Breast epithelium (tissue), 3 donors: ENCODE data around the gene ZSWIM1.

ENCODE experiments used
- CTCF ChIP-seq, 3 donors: fragments of 450-650 bp; IDR thresholded peaks; one replicate each; pipeline ENCODE4 v1.5.1; 2016 to 2017; ENCODE audit warnings: antibody characterized with exemption in 3 of 3, mild to moderate bottlenecking in 3 of 3, moderate library complexity in 3 of 3
- POLR2A ChIP-seq: fragments of 450-650 bp; IDR thresholded peaks from one replicate; pipeline ENCODE4 v1.6.1; 2016; ENCODE audit warnings: antibody characterized with exemption, mild to moderate bottlenecking, moderate library complexity

GRCh38 chr20:45902199-45902701 lies 21.2 kb downstream of the ZSWIM1 start:
- TF ChIP-seq CTCF (IDR thresholded peaks at IDR 0.05) (no peak), POLR2A (no peak)
